Right atrium auricular region (tissue), 2 donors: ENCODE results near the gene KCNMA1. TPM values are rescaled to one million over a fixed set of nuclear protein-coding genes. Genes with fewer than 3 reads are reported as not detected.

Source experiments
- DNase-seq: peaks from one replicate; pipeline ENCODE4 v3.0.0-alpha.2; 2019; ENCODE audit warnings: low spot score
- H3K27ac ChIP-seq, 2 donors: fragments of 200-600 bp; sonication (generic); 1 replicate in 1 of 2; 2 replicates in 1 of 2; pipeline ENCODE4 v1.5.1; 2016 to 2019
- H3K27me3 ChIP-seq, 2 donors: fragments of 200-600 bp; sonication (generic); one replicate each; pipeline versions ENCODE4 v1.5.1 to v1.6.0; 2017 to 2019
- H3K36me3 ChIP-seq: fragments of 200-600 bp; sonication (generic); one replicate; pipeline ENCODE4 v1.5.1; 2016
- H3K4me1 ChIP-seq, 2 donors: fragments of 200-600 bp; sonication (generic); one replicate each; pipeline versions ENCODE4 v1.5.1 to v1.6.0; 2017 to 2019
- H3K4me3 ChIP-seq, 2 donors: fragments of 200-600 bp; sonication (generic); 1 replicate in 1 of 2; 2 replicates in 1 of 2; pipeline ENCODE4 v1.5.1; 2017 to 2019; ENCODE audit warnings: mild to moderate bottlenecking in 1 of 2, moderate library complexity in 1 of 2
- H3K9me3 ChIP-seq, 2 donors: fragments of 200-600 bp; sonication (generic); one replicate each; pipeline ENCODE4 v1.5.1; 2019
- CTCF ChIP-seq, 2 donors: fragments of 200-600 bp; sonication (generic); IDR thresholded peaks; one replicate each; pipeline ENCODE4 v1.5.1; 2019; ENCODE audit warnings: antibody characterized with exemption in 2 of 2
- total RNA-seq, 2 donors: library from RNA; depleted of rRNA; stranded (reverse); fragments of >200 nt; gene quantifications; one replicate each; pipeline ENCODE4 v1.1.0, GENCODE V29; 2016

KCNMA1 gene
- total RNA-seq, 2 donors from 2014 or later = 2.3 to 3.5 TPM

GRCh38 chr10:77548671-77549070, 88.9 kb downstream of the KCNMA1 start:
- no peak overlapping the region for H3K27ac ChIP-seq
- H3K9me3 ChIP-seq = no peaks in the 10 kb centered on the region
- no peaks in the 10 kb centered on the region for H3K4me1 ChIP-seq
- TF ChIP-seq CTCF (IDR thresholded peaks at IDR 0.05) = no peak
- no peak overlapping the region for H3K4me3 ChIP-seq
- no peaks in the 10 kb centered on the region for H3K36me3 ChIP-seq
- H3K27me3 ChIP-seq = no peaks in the 10 kb centered on the region
- no peak for DNase-seq

GRCh38 chr10:77548157-77548556, 89.5 kb downstream of the KCNMA1 start:
- no peaks in the 10 kb centered on the region for H3K4me1 ChIP-seq
- no peaks in the 10 kb centered on the region for H3K9me3 ChIP-seq
- H3K36me3 ChIP-seq = no peaks in the 10 kb centered on the region
- no peak overlapping the region for H3K4me3 ChIP-seq
- TF ChIP-seq CTCF (IDR thresholded peaks at IDR 0.05) = no peak
- H3K27me3 ChIP-seq = no peaks in the 10 kb centered on the region
- no peak overlapping the region for H3K27ac ChIP-seq
- DNase-seq = no peak

GRCh38 chr10:77547307-77548050, 90.1 kb downstream of the KCNMA1 start:
- no peak overlapping the region for H3K4me3 ChIP-seq
- DNase-seq = no peak
- no peak overlapping the region for H3K27ac ChIP-seq
- H3K27me3 ChIP-seq = no peaks in the 10 kb centered on the region
- H3K4me1 ChIP-seq = no peaks in the 10 kb centered on the region
- TF ChIP-seq CTCF (IDR thresholded peaks at IDR 0.05) = no peak
- no peaks in the 10 kb centered on the region for H3K36me3 ChIP-seq
- no peaks in the 10 kb centered on the region for H3K9me3 ChIP-seq

GRCh38 chr10:77546042-77546441, 91.6 kb downstream of the KCNMA1 start:
- Histone ChIP-seq H3K4me3 (no peak overlapping the region), H3K9me3 (peaks cover 0 to 6% of the 10 kb centered on the region in 2 donors), H3K27me3 (no peaks in the 10 kb centered on the region), H3K4me1 (no peaks in the 10 kb centered on the region), H3K27ac (no peak overlapping the region), H3K36me3 (no peaks in the 10 kb centered on the region)
- no peak for TF ChIP-seq CTCF (IDR thresholded peaks at IDR 0.05)
- DNase-seq = no peak

- peaks cover 0 to 9% of the 10 kb centered on the region in 2 donors for H3K9me3 ChIP-seq
- DNase-seq = no peak
- no peaks in the 10 kb centered on the region for H3K27me3 ChIP-seq
- no peaks in the 10 kb centered on the region for H3K36me3 ChIP-seq
- no peaks in the 10 kb centered on the region for H3K4me1 ChIP-seq
- no peak overlapping the region for H3K4me3 ChIP-seq
- no peak overlapping the region for H3K27ac ChIP-seq
- TF ChIP-seq CTCF (IDR thresholded peaks at IDR 0.05) = no peak
These were observed 92.0 kb downstream of the KCNMA1 start for GRCh38 chr10:77545585-77545984.

GRCh38 chr10:77544617-77545016, 93.0 kb downstream of the KCNMA1 start:
- TF ChIP-seq CTCF (IDR thresholded peaks at IDR 0.05) = no peak
- Histone ChIP-seq H3K9me3 (peaks cover 0 to 9% of the 10 kb centered on the region in 2 donors), H3K4me1 (no peaks in the 10 kb centered on the region), H3K27me3 (no peaks in the 10 kb centered on the region), H3K4me3 (no peak overlapping the region), H3K36me3 (no peaks in the 10 kb centered on the region), H3K27ac (no peak overlapping the region)
- no peak for DNase-seq
